SK-N-SH treated with all-trans-retinoic acid at 6 μM for 48 hours (cell line): ENCODE data around the gene FAM151A.

Experiments used
- ARNTL ChIP-seq: fragments of 450-650 bp; formaldehyde crosslinking; IDR thresholded peaks from 2 replicates; pipeline ENCODE4 v1.5.0; 2020; ENCODE audit warnings: low read depth, mild to moderate bottlenecking, moderate library complexity, borderline replicate concordance
- BACH2 ChIP-seq: fragments of 250-450 bp; sonication (Bioruptor Pico); IDR thresholded peaks from 2 replicates; pipeline ENCODE4 v1.9.0; 2021; ENCODE audit warnings: mild to moderate bottlenecking, borderline replicate concordance
- CSDC2 ChIP-seq: fragments of 250-450 bp; sonication (Bioruptor Pico); IDR thresholded peaks from 2 replicates; pipeline ENCODE4 v1.5.0; 2020; ENCODE audit warnings: mild to moderate bottlenecking, moderate library complexity
- PATZ1 ChIP-seq: fragments of 250-450 bp; sonication (Bioruptor Pico); IDR thresholded peaks from 2 replicates; pipeline ENCODE4 v1.8.0; 2020; ENCODE audit warnings: mild to moderate bottlenecking, moderate library complexity, borderline replicate concordance
- SNAI2 ChIP-seq: fragments of 250-450 bp; sonication (Bioruptor Pico); IDR thresholded peaks from 2 replicates; pipeline ENCODE4 v1.5.0; 2020; ENCODE audit warnings: mild to moderate bottlenecking, moderate library complexity
- TOX ChIP-seq: fragments of 250-450 bp; sonication (Bioruptor Pico); IDR thresholded peaks from 2 replicates; pipeline ENCODE4 v1.8.0; 2021; ENCODE audit warnings: mild to moderate bottlenecking, moderate library complexity, borderline replicate concordance
- TSHZ2 ChIP-seq: fragments of 250-450 bp; sonication (Bioruptor Pico); IDR thresholded peaks from 2 replicates; pipeline ENCODE4 v1.5.0; 2020; ENCODE audit warnings: mild to moderate bottlenecking, moderate library complexity
- ZFP3 ChIP-seq: fragments of 250-450 bp; sonication (Bioruptor Pico); IDR thresholded peaks from 2 replicates; pipeline ENCODE4 v1.5.0; 2020; ENCODE audit warnings: mild to moderate bottlenecking, moderate library complexity

- TF ChIP-seq SNAI2 (CRISPR knock-in tag) (no peak), ARNTL (CRISPR knock-in tag) (no peak), PATZ1 (CRISPR knock-in tag) (no peak), ZFP3 (CRISPR knock-in tag) (no peak), TSHZ2 (no peak), BACH2 (CRISPR knock-in tag) (no peak), TOX (CRISPR knock-in tag) (no peak), CSDC2 (CRISPR knock-in tag) (no peak)
Measured at GRCh38 chr1:54603241-54603640, 20.1 kb downstream of the FAM151A start.
